Posterior cingulate gyrus (tissue), 11 donors: ENCODE results near the gene NUBP2.
A peak's percentile ranks its signal among the peaks of the same experiment; 100 is the strongest.

ENCODE experiments used
- DNase-seq, 10 donors: peaks; one replicate each; pipeline versions ENCODE4 v3.0.0 to v3.0.0-alpha.2; 2020 to 2021; ENCODE audit warnings: mixed read lengths in 3 of 10
- intact Hi-C: fragments of 100-400 bp; cut with DNase I; formaldehyde crosslinking; loops from one replicate; pipeline ENCODE4 v1.15.1; 2023

The NUBP2 gene

DNA sequence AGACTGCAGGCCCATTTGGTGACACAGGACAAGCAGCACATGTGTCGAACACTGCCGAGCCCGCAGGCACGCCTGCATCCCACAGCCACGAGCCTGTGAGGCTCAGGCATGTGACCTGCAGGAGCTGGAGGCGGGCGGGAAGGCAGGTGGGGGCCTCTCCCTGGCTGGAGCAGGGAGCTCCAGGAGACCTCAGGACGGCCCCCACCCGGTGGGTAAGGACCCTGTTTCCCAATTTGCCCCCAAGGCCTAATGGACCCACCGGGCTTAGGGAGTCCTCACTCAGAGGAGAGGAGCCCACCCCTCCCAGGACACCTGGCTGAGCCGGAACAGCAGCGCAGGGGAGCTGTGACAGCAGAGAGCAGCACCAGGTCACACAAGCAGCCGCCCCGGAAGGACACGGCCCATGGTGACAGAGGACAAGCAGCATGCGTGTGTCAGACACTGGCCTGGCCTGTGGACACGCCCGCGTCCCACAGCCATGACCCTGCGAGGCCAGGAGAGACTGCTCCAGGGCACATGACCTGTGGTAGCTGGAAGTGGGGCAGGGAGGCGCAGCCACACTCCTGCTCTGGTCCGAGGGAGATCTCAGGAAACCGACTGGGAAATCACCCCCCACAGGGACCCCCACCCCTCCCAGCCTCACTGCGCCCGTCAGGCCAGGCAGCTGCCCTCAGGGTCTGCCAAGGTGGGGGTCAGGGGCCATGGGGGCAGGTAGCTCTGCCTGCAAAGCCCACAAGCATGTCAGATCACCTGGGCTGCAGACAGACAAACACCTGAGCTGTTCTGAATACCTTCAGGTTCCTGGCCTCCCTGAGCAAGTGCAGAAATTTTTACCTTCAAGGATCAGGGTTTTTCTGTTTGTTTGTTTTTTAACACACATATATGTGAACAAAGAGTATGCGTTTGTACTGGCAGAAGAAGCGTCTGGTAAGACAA, 2.8 kb upstream of the NUBP2 start:
- peak in 1 of 10 donors; percentile 84 for DNase-seq
- intact Hi-C loops = no loop called here

DNA sequence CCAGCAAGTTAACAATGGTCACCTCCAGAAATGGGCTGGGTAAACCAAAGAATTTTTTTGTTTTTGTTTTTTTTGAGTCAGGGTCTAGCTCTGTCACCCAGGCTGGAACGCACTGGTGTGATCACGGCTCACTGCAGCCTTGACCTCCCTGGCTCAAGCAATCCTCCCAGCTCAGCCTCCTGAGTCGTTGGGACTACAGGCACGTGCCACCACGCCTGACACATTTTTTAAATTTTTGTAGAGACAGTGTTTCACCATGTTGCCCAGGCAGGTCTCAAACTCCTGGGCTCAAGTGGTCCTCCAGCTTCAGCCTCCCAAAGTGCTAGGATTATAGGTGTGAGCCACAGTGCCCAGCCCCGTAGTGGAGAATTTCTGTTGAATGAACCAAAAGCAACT, 2.1 kb upstream of the NUBP2 start:
- no peak for DNase-seq
- intact Hi-C loops = no loop called here

DNA sequence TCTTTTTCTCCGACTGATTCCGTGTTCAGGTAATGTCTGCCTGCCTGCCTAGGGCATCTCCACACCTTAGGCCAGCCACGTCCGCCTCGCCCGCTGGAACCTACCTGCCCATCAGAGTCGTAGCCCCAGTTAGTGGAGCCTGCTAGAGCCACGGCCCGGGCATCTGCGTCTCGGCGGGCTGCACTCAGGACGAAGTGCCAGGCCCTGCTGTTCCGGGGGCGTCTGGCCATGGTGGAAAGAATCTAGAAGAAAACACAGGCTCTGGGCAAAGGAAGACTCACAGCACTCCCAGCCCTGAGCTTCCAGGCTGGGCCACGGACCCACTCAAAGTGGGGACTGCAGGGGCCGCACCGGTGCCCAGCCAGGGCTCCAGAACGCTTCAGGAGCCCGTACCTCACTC, 1.5 kb upstream of the NUBP2 start:
- no peak for DNase-seq
- intact Hi-C loops = no loop called here

DNA sequence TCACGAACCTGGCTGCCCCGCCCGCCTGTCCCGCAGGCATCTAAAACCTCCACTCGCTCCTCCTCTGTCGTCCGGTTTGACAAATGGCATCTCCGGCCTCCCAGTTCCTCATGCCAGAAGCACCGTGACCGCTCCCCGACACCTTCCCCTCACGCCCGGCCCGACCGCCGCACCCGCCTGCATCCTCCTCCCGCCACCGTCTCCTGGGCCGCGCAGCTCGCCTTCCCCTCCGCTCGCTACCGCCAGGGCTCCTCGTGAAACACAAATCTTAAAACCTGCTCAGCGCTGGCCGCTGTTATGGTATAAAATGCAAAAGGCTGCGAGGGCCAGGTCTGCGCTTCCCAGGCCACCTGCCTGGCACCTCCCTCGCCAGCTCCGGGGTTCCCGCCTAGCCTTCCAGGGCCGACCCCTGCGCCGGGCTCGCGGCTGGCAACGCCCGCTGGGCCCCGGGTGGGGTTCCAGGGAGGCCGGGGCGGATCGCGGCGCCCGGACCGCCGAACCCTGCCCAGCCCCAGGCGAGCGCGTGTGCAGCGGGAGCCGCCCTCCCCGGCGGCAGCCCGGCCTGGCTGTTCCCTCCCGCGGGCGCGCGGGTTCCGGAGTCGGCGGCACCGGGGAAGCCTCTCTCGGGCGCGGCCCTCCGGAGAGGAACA, 877 bp upstream of the NUBP2 start:
- peak in 1 of 10 donors; percentile 88 for DNase-seq
- intact Hi-C loops = no loop called here

GRCh38 chr16:1784977-1785845, 2.5 kb downstream of the NUBP2 start:
- DNase-seq = peak in 1 of 10 donors; percentile 49

GRCh38 chr16:1785846-1786170, 3.0 kb downstream of the NUBP2 start:
- peak in 1 of 10 donors; percentile 54 for DNase-seq
- intact Hi-C loops = no loop called here

More at GRCh38 chr16:1784977-1785845, 2.5 kb downstream of the NUBP2 start:
- intact Hi-C loops = no loop called here

DNA sequence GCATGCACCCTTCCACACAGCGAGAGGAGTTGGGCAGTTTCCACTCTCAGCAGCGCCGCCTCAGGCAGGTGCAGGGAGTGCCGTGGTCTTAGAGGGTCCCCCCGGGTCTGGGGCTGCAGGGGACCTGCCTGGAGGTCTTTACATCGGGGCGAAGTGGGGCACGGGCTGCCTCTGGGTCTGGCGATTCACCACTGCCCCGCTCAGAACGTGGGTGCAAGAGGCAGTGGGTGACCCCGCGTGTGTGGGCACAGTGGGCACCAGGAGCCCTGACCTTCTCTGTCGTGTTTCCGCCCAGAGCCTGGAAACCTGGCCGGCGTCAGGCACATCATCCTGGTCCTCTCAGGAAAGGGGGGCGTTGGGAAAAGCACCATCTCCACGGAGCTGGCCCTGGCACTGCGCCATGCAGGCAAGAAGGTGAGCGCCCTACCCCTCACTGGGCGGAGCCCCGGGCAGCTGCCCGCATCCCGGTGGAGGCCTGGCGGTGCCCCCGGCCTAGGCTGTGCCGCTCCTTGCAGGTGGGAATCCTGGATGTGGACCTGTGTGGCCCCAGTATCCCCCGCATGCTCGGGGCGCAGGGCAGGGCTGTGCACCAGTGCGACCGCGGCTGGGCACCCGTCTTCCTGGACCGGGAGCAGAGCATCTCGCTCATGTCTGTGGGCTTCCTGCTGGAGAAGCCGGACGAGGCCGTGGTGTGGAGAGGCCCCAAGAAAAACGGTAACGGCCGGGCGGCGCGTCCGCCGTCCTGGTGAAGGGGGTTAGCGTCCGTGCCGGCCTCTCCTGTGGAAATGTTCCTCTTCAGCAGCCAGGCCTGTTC, 3.7 kb downstream of the NUBP2 start:
- peak in 1 of 10 donors; percentile 80 for DNase-seq
- intact Hi-C loops = no loop called here

GRCh38 chr16:1787056-1787321, 4.2 kb downstream of the NUBP2 start:
- intact Hi-C loops = no loop called here
- peak in 1 of 10 donors; percentile 80 for DNase-seq

GRCh38 chr16:1787322-1788094, 4.7 kb downstream of the NUBP2 start:
- peak in 2 of 10 donors; percentile 79 to 82 for DNase-seq
- intact Hi-C loops = no loop called here

DNA sequence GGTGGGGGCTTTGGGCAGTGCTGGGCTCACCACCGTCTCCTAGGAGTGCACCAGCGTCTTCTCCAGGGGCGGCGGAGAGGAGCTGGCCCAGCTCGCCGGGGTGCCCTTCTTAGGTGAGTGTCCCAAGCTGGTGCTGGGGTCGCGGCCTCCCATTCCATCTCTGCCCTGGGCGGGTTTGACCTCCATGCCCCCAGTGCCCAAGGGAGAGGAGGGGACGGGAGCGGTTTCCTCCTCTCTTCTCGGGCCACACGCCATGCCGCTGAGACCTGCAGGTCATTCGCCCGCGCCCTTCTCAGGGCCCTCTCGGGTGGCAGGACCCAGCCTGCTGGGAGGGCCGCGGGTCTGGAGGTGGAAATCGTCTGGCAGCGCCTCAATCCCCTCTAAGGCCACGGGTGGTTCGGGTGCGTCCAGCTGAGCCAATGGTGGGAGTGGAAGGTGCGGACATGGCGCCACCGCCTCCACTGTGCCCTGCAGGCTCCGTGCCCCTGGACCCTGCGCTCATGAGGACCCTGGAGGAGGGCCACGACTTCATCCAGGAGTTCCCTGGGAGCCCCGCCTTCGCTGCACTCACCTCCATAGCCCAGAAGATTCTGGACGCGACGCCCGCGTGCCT, 5.4 kb downstream of the NUBP2 start:
- intact Hi-C loops = no loop called here
- peak in 2 of 10 donors; percentile 6 to 75 for DNase-seq

DNA sequence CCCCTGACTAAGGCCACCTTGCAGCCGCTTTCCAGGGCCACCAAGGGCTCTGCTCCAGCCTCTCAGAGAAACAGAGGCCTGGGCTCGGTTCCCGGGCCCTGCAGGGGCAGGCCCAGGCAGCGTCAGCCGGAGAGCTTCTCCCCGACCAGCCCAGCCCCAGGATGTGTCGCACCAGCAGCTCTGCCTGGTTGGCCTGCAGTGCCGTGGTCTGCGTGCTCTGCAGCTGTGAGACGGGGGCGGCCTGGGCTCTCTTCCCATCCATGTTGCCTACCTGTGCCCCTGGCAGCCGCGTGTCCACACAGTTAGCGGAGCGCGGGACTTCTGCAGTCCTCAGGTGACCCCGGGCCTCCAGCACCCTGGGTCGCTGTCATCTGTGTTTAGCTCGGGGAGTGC, 5.9 kb downstream of the NUBP2 start:
- intact Hi-C loops = no loop called here
- DNase-seq = peak in 4 of 10 donors; percentile 8 to 81 (median 64)

DNA sequence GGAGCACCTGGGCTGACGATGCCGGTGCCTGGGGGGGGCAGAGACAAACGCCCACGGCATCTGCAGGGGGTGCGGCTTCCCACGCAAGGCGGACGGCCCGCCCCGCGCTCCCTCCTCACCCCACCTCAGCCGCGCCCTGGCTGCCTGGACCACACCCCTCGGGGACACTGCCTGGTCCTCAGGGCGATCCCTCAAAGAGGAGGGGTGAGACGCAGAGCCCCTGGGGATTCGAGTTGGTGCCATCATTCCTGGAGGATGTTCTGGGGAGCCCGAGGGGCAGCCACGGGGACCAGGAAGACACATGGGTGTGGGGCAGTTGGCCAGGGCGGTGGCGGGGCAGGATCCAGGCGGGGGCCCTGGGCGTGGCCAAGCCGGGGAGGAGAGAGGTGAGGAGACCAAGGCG, 6.9 kb downstream of the NUBP2 start:
- DNase-seq = peak in 2 of 10 donors; percentile 16 to 50
- intact Hi-C loops = no loop called here

DNA sequence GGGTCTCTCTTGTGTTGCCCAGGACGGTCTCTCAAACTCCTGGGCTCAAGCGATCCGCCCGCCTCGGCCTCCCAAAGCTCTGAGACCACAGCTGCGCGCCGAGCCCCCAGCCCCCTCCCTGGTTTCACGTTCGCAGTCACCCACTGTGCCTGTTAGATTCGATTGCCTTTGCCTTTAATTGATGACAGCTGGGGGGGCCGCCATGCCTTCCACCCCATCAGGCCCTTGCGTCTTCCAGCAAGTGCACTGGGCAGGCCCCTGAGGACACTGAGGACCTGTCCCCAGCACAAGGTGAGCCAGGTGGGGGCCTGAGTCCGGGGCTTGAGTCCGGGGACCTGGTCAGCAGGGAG, 7.5 kb downstream of the NUBP2 start:
- intact Hi-C loops = no loop called here
- DNase-seq = peak in 2 of 10 donors; percentile 52 to 70

- intact Hi-C loops = no loop called here
- DNase-seq = peak in 3 of 10 donors; percentile 26 to 76 (median 68)
Observed at GRCh38 chr16:1790611-1791255, 8.0 kb downstream of the NUBP2 start.

DNA sequence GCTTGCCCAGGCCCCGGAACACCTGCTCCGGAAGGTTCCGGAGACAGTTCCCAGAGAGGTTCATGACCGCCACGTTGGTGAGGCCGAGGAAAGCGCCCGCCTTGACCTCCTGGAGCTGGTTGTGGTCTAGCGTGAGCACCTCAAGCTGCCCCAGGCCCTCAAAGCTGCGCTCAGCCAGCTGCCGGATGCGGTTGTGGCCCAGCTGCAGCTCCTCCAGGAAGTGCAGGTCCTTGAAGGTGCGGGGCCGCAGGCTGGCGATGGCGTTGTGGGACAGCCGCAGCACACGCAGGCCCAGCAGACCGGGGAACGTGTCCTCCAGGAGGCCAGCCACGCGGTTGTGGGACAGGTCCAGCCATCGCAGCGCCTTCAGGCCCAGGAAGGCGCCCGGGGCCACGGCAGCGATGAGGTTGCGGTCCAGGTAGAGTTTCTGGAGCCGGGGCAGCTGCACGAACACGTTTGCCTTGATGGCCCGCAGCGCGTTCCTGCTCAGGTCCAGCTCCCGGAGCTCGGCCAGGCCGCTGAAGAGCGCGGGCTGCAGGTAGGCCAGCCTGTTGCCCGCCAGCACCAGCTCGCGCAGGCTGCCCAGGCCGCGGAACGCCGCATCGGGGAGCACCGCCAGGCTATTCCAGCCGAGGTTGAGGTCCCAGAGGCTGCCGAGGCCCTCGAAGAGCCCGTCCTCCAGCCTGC, 8.6 kb downstream of the NUBP2 start:
- intact Hi-C loops = no loop called here
- DNase-seq = peak in 2 of 10 donors; percentile 62 to 70

DNA sequence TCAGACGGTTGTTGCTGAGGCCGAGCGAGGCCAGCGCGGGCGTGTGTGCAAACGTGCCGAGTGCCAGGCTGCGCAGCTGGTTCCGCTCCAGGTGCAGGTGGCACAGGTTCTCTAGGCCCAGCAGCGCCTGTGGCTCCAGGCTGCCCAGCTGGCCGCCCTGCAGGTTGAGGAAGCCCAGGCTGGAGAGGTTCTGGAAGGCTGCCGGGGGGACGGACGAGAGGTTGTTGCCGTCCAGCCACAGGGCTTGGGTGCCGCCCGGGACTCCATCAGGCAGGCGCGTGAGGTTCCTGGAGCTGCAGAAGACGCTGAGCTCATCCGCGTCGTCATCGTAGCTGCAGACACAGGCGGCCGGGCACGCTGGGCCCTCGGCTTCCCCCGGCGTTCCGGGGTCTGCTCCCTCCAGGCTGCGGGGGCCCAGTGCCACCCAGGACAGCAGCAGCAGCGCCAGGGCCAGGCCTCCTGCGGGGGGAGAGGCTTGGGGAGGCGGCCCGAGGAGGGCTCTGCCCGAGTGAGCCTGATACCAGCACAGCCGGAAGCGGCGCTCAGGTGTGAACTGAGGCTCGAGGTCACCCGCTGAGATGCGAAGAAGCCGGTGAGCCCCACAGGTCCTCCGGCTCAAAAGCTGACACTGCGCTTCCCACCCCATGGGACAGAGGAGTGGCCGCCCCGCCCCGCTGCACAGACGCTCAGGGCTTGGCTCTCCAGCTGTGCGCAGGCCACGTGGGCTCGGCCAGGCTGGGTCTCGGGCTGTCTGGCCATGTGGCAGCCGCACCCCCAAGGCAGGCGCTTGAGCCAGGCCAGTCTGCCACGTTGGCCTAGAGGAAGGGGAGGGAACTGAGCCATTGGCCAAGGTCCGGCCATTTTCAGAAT, 9.4 kb downstream of the NUBP2 start:
- intact Hi-C loops = no loop called here
- DNase-seq = peak in 2 of 10 donors; percentile 59 to 82
